AG04449 (cell line): ENCODE results near the gene TLR5.
A peak's percentile ranks its signal among the peaks of the same experiment; 100 is the strongest.

Source experiments
- CTCF ChIA-PET: fragments of 350-600 bp; formaldehyde crosslinking; extraction: SDS; loops from one replicate; lab custom pipeline; 2021; ENCODE audit warnings: antibody characterized with exemption; lab: Yijun Ruan, JAX
- POLR2A ChIA-PET: fragments of 400-600, 350-600 bp; formaldehyde crosslinking; extraction: SDS; loops from one replicate; lab custom pipeline; 2020; ENCODE audit warnings: antibody characterized with exemption, inconsistent platforms; lab: Yijun Ruan, JAX
- DNase-seq: peaks from one replicate; pipeline ENCODE4 v3.0.0-alpha.2; 2010; ENCODE audit warnings: low read depth, low spot score
- H3K4me3 ChIP-seq: 2 replicates; pipeline ENCODE4 v1.5.1; 2011; ENCODE audit warnings: low read depth, mild to moderate bottlenecking, control low read depth, low read length
- CTCF ChIP-seq: IDR thresholded peaks from one replicate; pipeline ENCODE4 v1.5.1; 2011; ENCODE audit warnings: mild to moderate bottlenecking, moderate library complexity, low read length, control low read depth, inconsistent platforms; ENCODE audit not compliant: insufficient read depth; ENCODE audit errors: missing control alignments

The TLR5 gene

GRCh38 chr1:223137455-223138085 lies 5.5 kb downstream of the TLR5 start:
- ChIA-PET POLR2A (no interaction called here), CTCF (interaction anchor here (1.0 to 14.5 kb wide), 4 partner anchors 10 to 543 kb away, joined by 3 to 321 read pairs (median 150); no protein-coding TSS in a partner anchor)
- DNase-seq: no peak
- H3K4me3 ChIP-seq: no peak overlapping the region
- no peak for TF ChIP-seq CTCF

GRCh38 chr1:223136086-223136485 lies 7.0 kb downstream of the TLR5 start:
- H3K4me3 ChIP-seq: no peak overlapping the region
- DNase-seq: no peak
- TF ChIP-seq CTCF: no peak
- CTCF ChIA-PET: interaction anchor here (0.6 to 14.5 kb wide), 6 partner anchors 9 to 545 kb away, joined by 3 to 321 read pairs (median 28); no protein-coding TSS in a partner anchor
- POLR2A ChIA-PET: no interaction called here

- no peak for TF ChIP-seq CTCF
- ChIA-PET POLR2A (interaction anchor here (0.8 kb wide), 1 partner anchor 45 kb away, joined by 4 read pairs; no protein-coding TSS in a partner anchor), CTCF (interaction anchor here (0.9 to 15.3 kb wide), 11 partner anchors 4 to 545 kb away, joined by 3 to 321 read pairs (median 11); partner anchors contain the start of gene TLR5)
- no peak for DNase-seq
- H3K4me3 ChIP-seq: no peak overlapping the region
These were observed 7.7 kb downstream of the TLR5 start for GRCh38 chr1:223135176-223135942.

- ChIA-PET CTCF (interaction anchor here (0.6 to 15.3 kb wide), 65 partner anchors 5 to 1789 kb away, joined by 3 to 321 read pairs (median 4); partner anchors contain the start of genes CAPN8, FAM177B and TLR5), POLR2A (interaction anchor here (0.8 kb wide), 1 partner anchor 97 kb away, joined by 5 read pairs; no protein-coding TSS in a partner anchor)
- TF ChIP-seq CTCF: peak; percentile 90
- H3K4me3 ChIP-seq: peak overlapping the region; percentile 46
- no peak for DNase-seq
These were observed 9.1 kb downstream of the TLR5 start for GRCh38 chr1:223133824-223134435.

- POLR2A ChIA-PET: interaction anchor here (0.8 kb wide), 1 partner anchor 97 kb away, joined by 5 read pairs; no protein-coding TSS in a partner anchor
- no peak overlapping the region for H3K4me3 ChIP-seq
- TF ChIP-seq CTCF: no peak
- no peak for DNase-seq
- CTCF ChIA-PET: interaction anchor here (0.6 to 15.3 kb wide), 59 partner anchors 5 to 1789 kb away, joined by 3 to 321 read pairs (median 4); partner anchors contain the start of genes CAPN8, FAM177B and TLR5
These were observed 9.7 kb downstream of the TLR5 start for GRCh38 chr1:223133306-223133823.
